ENCODE results near the gene ZSCAN22.

- TF ChIP-seq EZH2 (IDR thresholded peaks at IDR 0.05) = no peak
- TF ChIP-seq POLR2A (IDR thresholded peaks at IDR 0.05; ENCODE audit: borderline replicate concordance, extremely low read depth, insufficient read depth, insufficient read length) = no peak
- TF ChIP-seq CTCF (IDR thresholded peaks at IDR 0.05 in 2 of 3, conservative IDR thresholded peaks at IDR 0.05 in 1 of 3; ENCODE audit: borderline replicate concordance in 1 of 3, insufficient read depth in 1 of 3, low read depth in 2 of 3, low read length in 2 of 3) = no peak
- TF ChIP-seq EZH2phosphoT487 (IDR thresholded peaks at IDR 0.05; ENCODE audit: borderline replicate concordance) = no peak
- no peak for TF ChIP-seq ZNF274 (IDR thresholded peaks at IDR 0.05; ENCODE audit: low read depth, low read length)
- no peak for TF ChIP-seq RAD21 (IDR thresholded peaks at IDR 0.05; ENCODE audit: low read depth)
- no peak for TF ChIP-seq CEBPB (IDR thresholded peaks at IDR 0.05; ENCODE audit: low read depth)
- TF ChIP-seq ZFX (IDR thresholded peaks at IDR 0.05) = no peak
- TF ChIP-seq YY1 (IDR thresholded peaks at IDR 0.05; ENCODE audit: extremely low read depth, insufficient replicate concordance, low read depth, low read length) = no peak
- no peak for TF ChIP-seq POLR2AphosphoS5 (IDR thresholded peaks at IDR 0.05; ENCODE audit: low read depth, low read length)
- no peak for TF ChIP-seq MAX (IDR thresholded peaks at IDR 0.05)
- no peak for TF ChIP-seq EGR1 (IDR thresholded peaks at IDR 0.05; ENCODE audit: low read depth)
These were observed 27.1 kb downstream of the ZSCAN22 start for GRCh38 chr19:58353717-58354477.
